ENCODE data around the gene CCR1.

DNA sequence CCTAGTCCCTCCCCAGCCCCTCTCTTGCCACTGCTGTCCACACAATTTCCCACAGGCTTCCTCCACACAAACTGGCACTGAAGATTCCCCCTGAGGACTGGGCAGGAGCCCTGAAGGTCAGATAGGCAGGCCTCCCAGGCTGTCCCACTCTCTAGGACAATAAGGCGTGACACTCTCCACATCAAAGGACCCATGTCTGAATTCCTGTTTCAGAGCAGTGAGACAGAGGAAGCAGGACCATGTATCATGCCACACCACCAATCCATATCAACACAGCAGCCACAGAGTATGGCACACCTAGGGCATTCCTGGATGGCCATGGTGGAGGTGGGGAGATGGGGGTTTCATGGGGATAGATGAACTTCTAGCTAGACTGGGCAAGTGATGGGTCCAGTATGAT, 13.8 kb upstream of the CCR1 start:
- TF ChIP-seq, protein P1, sequence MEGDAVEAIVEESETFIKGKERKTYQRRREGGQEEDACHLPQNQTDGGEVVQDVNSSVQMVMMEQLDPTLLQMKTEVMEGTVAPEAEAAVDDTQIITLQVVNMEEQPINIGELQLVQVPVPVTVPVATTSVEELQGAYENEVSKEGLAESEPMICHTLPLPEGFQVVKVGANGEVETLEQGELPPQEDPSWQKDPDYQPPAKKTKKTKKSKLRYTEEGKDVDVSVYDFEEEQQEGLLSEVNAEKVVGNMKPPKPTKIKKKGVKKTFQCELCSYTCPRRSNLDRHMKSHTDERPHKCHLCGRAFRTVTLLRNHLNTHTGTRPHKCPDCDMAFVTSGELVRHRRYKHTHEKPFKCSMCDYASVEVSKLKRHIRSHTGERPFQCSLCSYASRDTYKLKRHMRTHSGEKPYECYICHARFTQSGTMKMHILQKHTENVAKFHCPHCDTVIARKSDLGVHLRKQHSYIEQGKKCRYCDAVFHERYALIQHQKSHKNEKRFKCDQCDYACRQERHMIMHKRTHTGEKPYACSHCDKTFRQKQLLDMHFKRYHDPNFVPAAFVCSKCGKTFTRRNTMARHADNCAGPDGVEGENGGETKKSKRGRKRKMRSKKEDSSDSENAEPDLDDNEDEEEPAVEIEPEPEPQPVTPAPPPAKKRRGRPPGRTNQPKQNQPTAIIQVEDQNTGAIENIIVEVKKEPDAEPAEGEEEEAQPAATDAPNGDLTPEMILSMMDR (conservative IDR thresholded peaks at IDR 0.05; ENCODE audit: low read length) = no peak
- no peak for TF ChIP-seq EZH2phosphoT487 (IDR thresholded peaks at IDR 0.05; ENCODE audit: borderline replicate concordance, low read depth, low read length)
